Activated CD8-positive, alpha-beta T cell treated with anti-CD3 and anti-CD28 coated beads, Interleukin-2, amount 10 ng/mL, durations not matched to agents 7 days and 5 days (primary cell): ENCODE results near the gene LENG1. TPM values are rescaled to one million over a fixed set of nuclear protein-coding genes. Genes with fewer than 3 reads are reported as not detected.
A peak's percentile ranks its signal among the peaks of the same experiment; 100 is the strongest.
"Not testable (repeated sequence)": the region's sequence is repeated elsewhere in the genome, so short reads cannot be mapped to it uniquely, and the experiment has no call there.

ENCODE experiments used
- ATAC-seq: fragments of 150-1000 bp; cut with Tn5 transposase; one replicate; pipeline ENCODE4 v1.10.0; 2021; ENCODE audit warnings: moderate library complexity
- CTCF ChIA-PET: fragments of 350-600 bp; sonication (Branson Sonifier 250); formaldehyde crosslinking; loops from one replicate; lab custom pipeline; 2021; ENCODE audit warnings: antibody characterized with exemption; lab: Charles Lee
- POLR2A ChIA-PET: fragments of 350-600 bp; sonication (Branson Sonifier 250); formaldehyde crosslinking; loops from one replicate; lab custom pipeline; 2021; ENCODE audit warnings: antibody characterized with exemption; lab: Charles Lee
- DNase-seq: peaks from one replicate; pipeline ENCODE4 v3.0.0-alpha.2; 2020
- H3K27ac Mint-ChIP-seq: one replicate; pipeline ENCODE4 v1.8.0; 2021; ENCODE audit warnings: mild to moderate bottlenecking, mixed read lengths
- H3K27me3 Mint-ChIP-seq: one replicate; pipeline ENCODE4 v1.8.0; 2021; ENCODE audit warnings: low read depth, mixed read lengths
- H3K36me3 Mint-ChIP-seq: one replicate; pipeline ENCODE4 v1.8.0; 2021; ENCODE audit warnings: low read depth, mixed read lengths
- H3K4me1 Mint-ChIP-seq: one replicate; pipeline ENCODE4 v1.8.0; 2021; ENCODE audit warnings: low read depth, mixed read lengths
- H3K4me3 Mint-ChIP-seq: one replicate; pipeline ENCODE4 v1.8.0; 2021; ENCODE audit warnings: mild to moderate bottlenecking, mixed read lengths
- H3K9me3 Mint-ChIP-seq: one replicate; pipeline ENCODE4 v1.8.0; 2022; ENCODE audit warnings: mixed read lengths; ENCODE audit not compliant: insufficient read depth
- total RNA-seq, 2 experiments: library from RNA; stranded (reverse); gene quantifications; one replicate each; pipeline ENCODE4 v1.2.3, GENCODE V29; 2021

The LENG1 gene
- total RNA-seq, 2 experiments from 2014 or later: 6.6 to 7.5 TPM

GRCh38 chr19:54173951-54174834 lies 14.7 kb upstream of the LENG1 start:
- Mint-ChIP-seq H3K4me3 (no peak overlapping the region), H3K27ac (no peak overlapping the region), H3K9me3 (no peaks in the 10 kb centered on the region), H3K27me3 (no peaks in the 10 kb centered on the region), H3K36me3 (peaks cover 11% of the 10 kb centered on the region), H3K4me1 (peaks cover 5% of the 10 kb centered on the region)
- ATAC-seq (no peak), DNase-seq (no peak)
- CTCF ChIA-PET: no interaction called here
- POLR2A ChIA-PET: interaction anchor here (1.0 to 1.5 kb wide), 2 partner anchors 14 to 27 kb away, joined by 3 to 5 read pairs; partner anchors contain the start of gene RPS9

GRCh38 chr19:54173359-54173699 lies 13.8 kb upstream of the LENG1 start:
- ChIA-PET CTCF (interaction anchor here (1.1 kb wide), 1 partner anchor 16 kb away, joined by 4 read pairs; the partner anchor contains the start of gene MBOAT7), POLR2A (interaction anchor here (1.5 kb wide), 1 partner anchor 28 kb away, joined by 5 read pairs; the partner anchor contains the start of gene RPS9)
- ATAC-seq (no peak), DNase-seq (no peak)
- Mint-ChIP-seq H3K36me3 (peaks cover 6% of the 10 kb centered on the region), H3K9me3 (no peaks in the 10 kb centered on the region), H3K4me3 (no peak overlapping the region), H3K4me1 (peaks cover 7% of the 10 kb centered on the region), H3K27ac (no peak overlapping the region), H3K27me3 (no peaks in the 10 kb centered on the region)

- peaks cover 11% of the 10 kb centered on the region for H3K4me1 Mint-ChIP-seq
- ATAC-seq: no peak
These were observed 13.2 kb upstream of the LENG1 start, which contains the start of gene TMC4 for GRCh38 chr19:54172471-54173358. TSS of gene TMC4 (minus strand) at chr19:54173160. CDS start at chr19:54173117, 43 bp downstream.

GRCh38 chr19:54171736-54172431 lies 12.4 kb upstream of the LENG1 start:
- POLR2A ChIA-PET: interaction anchor here (1.1 to 1.9 kb wide), 2 partner anchors 18 to 29 kb away, joined by 3 to 7 read pairs; partner anchors contain the start of genes MBOAT7 and RPS9
- not testable (repeated sequence) for DNase-seq, ATAC-seq, H3K4me3 Mint-ChIP-seq, H3K9me3 Mint-ChIP-seq, H3K27ac Mint-ChIP-seq, H3K36me3 Mint-ChIP-seq, H3K27me3 Mint-ChIP-seq
- H3K4me1 Mint-ChIP-seq: peaks cover 11% of the 10 kb centered on the region
- CTCF ChIA-PET: interaction anchor here (0.9 to 2.1 kb wide), 3 partner anchors 13 to 94 kb away, joined by 3 to 7 read pairs (median 4); partner anchors contain the start of genes LENG1 and MBOAT7

More at GRCh38 chr19:54172471-54173358, 13.2 kb upstream of the LENG1 start, which contains the start of gene TMC4:
- no peak within 1 kb of the TSS for H3K4me3 Mint-ChIP-seq
- no peak for DNase-seq
- H3K9me3 Mint-ChIP-seq: no peaks in the 10 kb centered on the region
- H3K27me3 Mint-ChIP-seq: no peaks in the 10 kb centered on the region
- ChIA-PET CTCF (interaction anchor here (1.1 kb wide), 1 partner anchor 17 kb away, joined by 4 read pairs; the partner anchor contains the start of gene MBOAT7), POLR2A (interaction anchor here (1.5 kb wide), 1 partner anchor 28 kb away, joined by 5 read pairs; the partner anchor contains the start of gene RPS9)
- no peak within 1 kb of the TSS for H3K27ac Mint-ChIP-seq
- H3K36me3 Mint-ChIP-seq: peaks cover 2% of the 10 kb centered on the region

- ATAC-seq (no peak), DNase-seq (no peak)
- H3K27ac Mint-ChIP-seq: no peak overlapping the region
- no peaks in the 10 kb centered on the region for H3K36me3 Mint-ChIP-seq
- no peak overlapping the region for H3K4me3 Mint-ChIP-seq
- H3K27me3 Mint-ChIP-seq: no peaks in the 10 kb centered on the region
- peaks cover 17% of the 10 kb centered on the region for H3K4me1 Mint-ChIP-seq
- CTCF ChIA-PET: interaction anchor here (0.8 to 3.0 kb wide), 7 partner anchors 17 to 97 kb away, joined by 3 to 22 read pairs (median 4); partner anchors contain the start of gene MBOAT7
- H3K9me3 Mint-ChIP-seq: no peaks in the 10 kb centered on the region
- POLR2A ChIA-PET: interaction anchor here (1.0 kb wide), 1 partner anchor 10 kb away, joined by 3 read pairs; the partner anchor contains the start of gene LENG1
These were observed 9.7 kb upstream of the LENG1 start for GRCh38 chr19:54169149-54169740.

- ChIA-PET CTCF (interaction anchor here (1.0 to 3.0 kb wide), 7 partner anchors 10 to 220 kb away, joined by 3 to 22 read pairs (median 5); partner anchors contain the start of gene MBOAT7), POLR2A (interaction anchor here (0.6 to 1.1 kb wide), 3 partner anchors 9 to 281 kb away, joined by 3 to 6 read pairs (median 4); partner anchors contain the start of genes LENG1, LENG8 and MBOAT7)
- Mint-ChIP-seq H3K27me3 (no peaks in the 10 kb centered on the region), H3K9me3 (no peaks in the 10 kb centered on the region), H3K27ac (no peak overlapping the region), H3K36me3 (no peaks in the 10 kb centered on the region), H3K4me1 (peaks cover 21% of the 10 kb centered on the region), H3K4me3 (no peak overlapping the region)
- ATAC-seq (peak; percentile 89), DNase-seq (peak; percentile 93)
These were observed 8.8 kb upstream of the LENG1 start for GRCh38 chr19:54168174-54168917.

GRCh38 chr19:54165222-54165621 lies 5.7 kb upstream of the LENG1 start:
- ATAC-seq (no peak), DNase-seq (no peak)
- Mint-ChIP-seq H3K4me3 (no peak overlapping the region), H3K27ac (no peak overlapping the region), H3K36me3 (no peaks in the 10 kb centered on the region), H3K27me3 (peaks cover 2% of the 10 kb centered on the region), H3K9me3 (no peaks in the 10 kb centered on the region), H3K4me1 (peaks cover 44% of the 10 kb centered on the region)
- ChIA-PET POLR2A (interaction anchor here (0.6 kb wide), 1 partner anchor 175 kb away, joined by 5 read pairs; no protein-coding TSS in a partner anchor), CTCF (interaction anchor here (3.3 kb wide), 1 partner anchor 24 kb away, joined by 11 read pairs; the partner anchor contains the start of gene MBOAT7)

- DNase-seq (peak; percentile 77), ATAC-seq (no peak)
- Mint-ChIP-seq H3K4me1 (peaks cover 48% of the 10 kb centered on the region), H3K27me3 (peaks cover 2% of the 10 kb centered on the region), H3K9me3 (no peaks in the 10 kb centered on the region), H3K4me3 (peak overlapping the region; percentile 70), H3K36me3 (peaks cover under 1% of the 10 kb centered on the region), H3K27ac (no peak overlapping the region)
- ChIA-PET CTCF (interaction anchor here (0.7 to 3.3 kb wide), 2 partner anchors 25 kb away, joined by 3 to 11 read pairs; partner anchors contain the start of gene MBOAT7), POLR2A (interaction anchor here (0.6 to 1.3 kb wide), 2 partner anchors 27 to 176 kb away, joined by 4 to 5 read pairs; no protein-coding TSS in a partner anchor)
These were observed 5.0 kb upstream of the LENG1 start for GRCh38 chr19:54164369-54165068.

- H3K27ac Mint-ChIP-seq: peak overlapping the region; percentile 64
- no peaks in the 10 kb centered on the region for H3K9me3 Mint-ChIP-seq
- no peak for DNase-seq
- CTCF ChIA-PET: no interaction called here
- peak overlapping the region; percentile 70 for H3K4me3 Mint-ChIP-seq
- peaks cover 2% of the 10 kb centered on the region for H3K27me3 Mint-ChIP-seq
- no peak for ATAC-seq
- H3K4me1 Mint-ChIP-seq: peaks cover 51% of the 10 kb centered on the region
- H3K36me3 Mint-ChIP-seq: peaks cover 10% of the 10 kb centered on the region
- POLR2A ChIA-PET: interaction anchor here (0.7 to 1.3 kb wide), 4 partner anchors 26 to 38 kb away, joined by 3 to 5 read pairs (median 4); partner anchors contain the start of genes MBOAT7 and RPS9
These were observed 3.4 kb upstream of the LENG1 start for GRCh38 chr19:54162884-54163283.
